ENCODE results near the gene SH3GL1. TPM values are rescaled to one million over a fixed set of nuclear protein-coding genes. Genes with fewer than 3 reads are reported as not detected.

Gene SH3GL1
- total and polyA plus RNA-seq, 2 of the 4 experiments (the other 2 are of a cell fraction): 28.1 to 138 TPM

DNA sequence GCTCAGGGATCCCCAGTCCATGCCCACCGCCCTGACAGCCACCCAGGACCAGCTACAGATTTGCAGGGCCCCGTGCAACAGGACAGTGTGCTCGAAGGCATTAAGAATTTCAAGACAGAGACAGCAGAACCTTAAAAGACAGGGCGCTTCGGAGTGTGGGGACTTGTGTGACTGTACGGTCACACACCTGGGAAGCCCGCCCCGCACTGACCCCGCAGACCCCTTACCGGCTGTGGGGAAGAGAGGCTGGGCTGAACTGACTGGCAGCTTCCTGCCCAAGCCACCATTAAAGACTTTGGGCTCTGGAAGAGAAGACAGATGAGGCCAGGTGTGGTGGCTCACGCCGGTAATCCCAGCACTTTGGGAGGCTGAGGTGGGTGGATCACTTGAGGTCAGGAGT lies 76.1 kb downstream of the SH3GL1 start:
- no peak for DNase-seq
- in situ Hi-C loops (cut with MboI; ENCODE audit: low sequenced_read_pairs): no loop called here

More for the DNA sequence above, 76.1 kb downstream of the SH3GL1 start:
- H4K5ac ChIP-seq (ENCODE audit: low read depth, low read length): no peak overlapping the region
- no peak overlapping the region for H2AK5ac ChIP-seq (ENCODE audit: low read depth, low read length)
- H3K9ac ChIP-seq (ENCODE audit: low read depth, low read length): no peak overlapping the region
- no peak overlapping the region for H3K14ac ChIP-seq (replicated peaks; ENCODE audit: low read depth, low read length)
- H2BK5ac ChIP-seq (ENCODE audit: low read depth, low read length, poor library complexity, severe bottlenecking): no peak overlapping the region
- intact Hi-C loops (cut with micrococcal nuclease) (no loop called here), dilution Hi-C loops (cut with HindIII; ENCODE audit: low sequenced_read_pairs, unreplicated experiment) (no loop called here)
- TF ChIP-seq MAZ (IDR thresholded peaks at IDR 0.05; ENCODE audit: borderline replicate concordance, low read depth, low read length) (no peak), POLR2A (IDR thresholded peaks at IDR 0.05; ENCODE audit: low read depth, low read length) (no peak), MAFK (IDR thresholded peaks at IDR 0.05; ENCODE audit: low read depth, low read length) (no peak), RFX5 (IDR thresholded peaks at IDR 0.05; ENCODE audit: low read depth, low read length) (no peak), RAD21 (IDR thresholded peaks at IDR 0.05; ENCODE audit: low read length) (no peak), BHLHE40 (IDR thresholded peaks at IDR 0.05; ENCODE audit: low read depth, low read length) (no peak)
- H3K4me3 ChIP-seq (ENCODE audit: insufficient read depth, low read depth, low read length): no peak overlapping the region
- H3K27ac ChIP-seq (ENCODE audit: insufficient read depth, low read length): no peak overlapping the region
- POLR2A ChIA-PET (ENCODE audit: unreplicated experiment): no interaction called here
- 90% methylated on average over 2 of the region's 12 CpGs; no CpG with 5 or more reads in 1 of the 2 experiments for WGBS, 2 experiments (ENCODE audit: extremely low coverage in 2 of 2, insufficient read length in 1 of 2)
- no peaks in the 10 kb centered on the region for H3K79me1 ChIP-seq (ENCODE audit: low read depth in 1 of 2, low read length in 2 of 2)
- no peak overlapping the region for H2AFZ ChIP-seq (replicated peaks; ENCODE audit: low read length, poor library complexity)
- no peak overlapping the region for H3K4me2 ChIP-seq (ENCODE audit: low read depth, low read length)
- peaks cover 3% of the 10 kb centered on the region; the same call in 1 of the 2 replicates for H3K9me3 ChIP-seq (ENCODE audit: control insufficient read depth, insufficient read depth, low read length)
- CTCF ChIA-PET: no interaction called here
- no peak overlapping the region for H3K18ac ChIP-seq (ENCODE audit: low read depth, low read length)
- H3K4ac ChIP-seq (ENCODE audit: low read depth, low read length): no peak overlapping the region
- no peak for ATAC-seq (ENCODE audit: low read depth)
- no peak overlapping the region for H4K91ac ChIP-seq (ENCODE audit: insufficient read depth, low read depth, low read length)
- no peak overlapping the region for H2BK20ac ChIP-seq (ENCODE audit: low read depth, low read length)
- H2AK9ac ChIP-seq (replicated peaks; ENCODE audit: low read depth, low read length, poor library complexity): no peak overlapping the region
- H3K36me3 ChIP-seq (ENCODE audit: control insufficient read depth, insufficient read depth, low read length): no peaks in the 10 kb centered on the region
- H4K20me1 ChIP-seq (ENCODE audit: insufficient read depth, low read length): no peaks in the 10 kb centered on the region
- H4K8ac ChIP-seq (ENCODE audit: low read depth in 2 of 2, low read length in 2 of 2): no peak overlapping the region
- no peak overlapping the region for H3K56ac ChIP-seq (ENCODE audit: extremely low read depth, insufficient read depth, low read length)
- H3K9me1 ChIP-seq (ENCODE audit: insufficient read depth, low read length): no peaks in the 10 kb centered on the region
- H3K23ac ChIP-seq (ENCODE audit: low read depth, low read length): no peak overlapping the region
- H3K27me3 ChIP-seq (ENCODE audit: control insufficient read depth, insufficient read depth, low read length): no peaks in the 10 kb centered on the region; the same call in 1 of the 2 replicates
- H3K4me1 ChIP-seq (ENCODE audit: control insufficient read depth, insufficient read depth, low read length): no peaks in the 10 kb centered on the region
- no peak overlapping the region for H2BK120ac ChIP-seq (ENCODE audit: low read depth, low read length)
- no peak overlapping the region for H2BK15ac ChIP-seq (ENCODE audit: low read depth, low read length)
- BruUV-seq (replicated peaks): no TSS peak

Data from IMR-90 (cell line).